HepG2 (cell line): ENCODE results near the gene C2orf42. TPM values are rescaled to one million over a fixed set of nuclear protein-coding genes. Genes with fewer than 3 reads are reported as not detected.

Experiments used
- BORCS8-MEF2B ChIP-seq: sonication (generic); formaldehyde crosslinking; IDR thresholded peaks from 2 replicates; pipeline ENCODE4 v1.8.0; 2022; ENCODE audit warnings: mild to moderate bottlenecking, missing genetic modification reagents
- CERS6 ChIP-seq: sonication (generic); formaldehyde crosslinking; IDR thresholded peaks from 2 replicates; pipeline ENCODE4 v1.5.0; 2020; ENCODE audit warnings: missing genetic modification reagents
- CHCHD3 ChIP-seq: sonication (generic); formaldehyde crosslinking; IDR thresholded peaks from 2 replicates; pipeline ENCODE4 v1.8.0; 2022; ENCODE audit warnings: mild to moderate bottlenecking, missing genetic modification reagents, moderate library complexity
- CREBL2 ChIP-seq: sonication (generic); formaldehyde crosslinking; IDR thresholded peaks from 2 replicates; pipeline ENCODE4 v1.8.1; 2023; ENCODE audit warnings: missing genetic modification reagents, mild to moderate bottlenecking, borderline replicate concordance
- GATAD1 ChIP-seq: IDR thresholded peaks from 2 replicates; pipeline ENCODE4 v1.6.1; 2016; ENCODE audit warnings: missing genetic modification reagents, missing compliant biosample characterization
- HOMEZ ChIP-seq: IDR thresholded peaks from 2 replicates; pipeline ENCODE4 v1.6.1; 2016; ENCODE audit warnings: low read depth
- MAFG ChIP-seq: sonication (generic); formaldehyde crosslinking; IDR thresholded peaks from 2 replicates; pipeline ENCODE4 v1.5.1; 2020; ENCODE audit warnings: mild to moderate bottlenecking, missing genetic modification reagents
- NAIF1 ChIP-seq: sonication (generic); formaldehyde crosslinking; IDR thresholded peaks from 2 replicates; pipeline ENCODE4 v1.5.0; 2020; ENCODE audit warnings: mild to moderate bottlenecking, missing genetic modification reagents, borderline replicate concordance
- NR2C2 ChIP-seq: sonication (generic); formaldehyde crosslinking; IDR thresholded peaks from 2 replicates; pipeline ENCODE4 v1.4.0; 2020; ENCODE audit warnings: missing genetic modification reagents, mild to moderate bottlenecking, moderate library complexity, borderline replicate concordance
- PTBP1 ChIP-seq: fragments of 200-400 bp; formaldehyde crosslinking; IDR thresholded peaks from 2 replicates; pipeline ENCODE4 v1.6.1; 2018; ENCODE audit warnings: low read length, low read depth; ENCODE audit not compliant: poor library complexity, severe bottlenecking
- SIN3A ChIP-seq: IDR thresholded peaks from 2 replicates; pipeline ENCODE4 v1.6.1; 2011; ENCODE audit warnings: low read depth, mild to moderate bottlenecking, control low read depth, low read length, borderline replicate concordance
- SMAD9 ChIP-seq: sonication (generic); formaldehyde crosslinking; IDR thresholded peaks from 2 replicates; pipeline ENCODE4 v1.5.1; 2020; ENCODE audit warnings: mild to moderate bottlenecking, missing genetic modification reagents
- SMC3 ChIP-seq: IDR thresholded peaks from 2 replicates; pipeline ENCODE4 v1.6.1; 2011; ENCODE audit warnings: low read length, improper control_type of control experiment
- SP2 ChIP-seq: sonication (generic); formaldehyde crosslinking; IDR thresholded peaks from 2 replicates; pipeline ENCODE4 v1.5.1; 2020; ENCODE audit warnings: mild to moderate bottlenecking, missing genetic modification reagents
- YEATS2 ChIP-seq: sonication (generic); formaldehyde crosslinking; IDR thresholded peaks from 2 replicates; pipeline ENCODE4 v1.4.0; 2020; ENCODE audit warnings: missing genetic modification reagents, borderline replicate concordance
- ZFAT ChIP-seq: sonication (generic); formaldehyde crosslinking; conservative IDR thresholded peaks from 2 replicates; pipeline ENCODE4 v1.8.1; 2023; ENCODE audit warnings: missing genetic modification reagents, inconsistent platforms
- ZHX1 ChIP-seq: sonication (generic); formaldehyde crosslinking; IDR thresholded peaks from 2 replicates; pipeline ENCODE4 v1.8.1; 2022; ENCODE audit warnings: low read depth, mild to moderate bottlenecking, missing genetic modification reagents
- ZNF292 ChIP-seq: sonication (generic); formaldehyde crosslinking; IDR thresholded peaks from 2 replicates; pipeline ENCODE4 v1.8.1; 2022; ENCODE audit warnings: mild to moderate bottlenecking, low read depth, missing genetic modification reagents, borderline replicate concordance
- ZNF510 ChIP-seq: sonication (generic); formaldehyde crosslinking; IDR thresholded peaks from 2 replicates; pipeline ENCODE4 v1.4.0; 2020; ENCODE audit warnings: low read depth, mild to moderate bottlenecking, missing genetic modification reagents
- ZNF607 ChIP-seq: sonication (generic); formaldehyde crosslinking; IDR thresholded peaks from 2 replicates; pipeline ENCODE4 v1.5.1; 2020; ENCODE audit warnings: missing genetic modification reagents, mild to moderate bottlenecking, borderline replicate concordance
- ZNF644 ChIP-seq: IDR thresholded peaks from 2 replicates; pipeline ENCODE4 v1.6.1; 2016; ENCODE audit warnings: low read depth
- ZNF670 ChIP-seq: sonication (generic); formaldehyde crosslinking; IDR thresholded peaks from 2 replicates; pipeline ENCODE4 v1.8.0; 2022; ENCODE audit warnings: mild to moderate bottlenecking, missing genetic modification reagents, borderline replicate concordance
- ZNF780A ChIP-seq: sonication (generic); formaldehyde crosslinking; IDR thresholded peaks from 2 replicates; pipeline ENCODE4 v1.8.0; 2022; ENCODE audit warnings: mild to moderate bottlenecking, missing genetic modification reagents, moderate library complexity
- ZZZ3 ChIP-seq: sonication (generic); formaldehyde crosslinking; IDR thresholded peaks from 2 replicates; pipeline ENCODE4 v1.4.0; 2020; ENCODE audit warnings: missing genetic modification reagents, mild to moderate bottlenecking, borderline replicate concordance
- polyA plus RNA-seq, 8 experiments: library from polyadenylated mRNA; depleted of rRNA in 3 of 8; stranded (reverse) in 7 of 8; unstranded in 1 of 8; fragments of >200 nt; fragmentation: Illumina TruSeq in 4 of 8; extraction: Trizol in 4 of 8; gene quantifications; 2 replicates each; pipeline versions ENCODE4 v1.2.1 to v1.2.3, GENCODE V29; 2011 to 2016; ENCODE audit warnings: low read depth in 4 of 8, missing spikeins in 1 of 8, mixed read lengths in 1 of 8; ENCODE audit not compliant: insufficient read depth in 1 of 8
- total RNA-seq, 5 experiments: library from RNA; depleted of rRNA; stranded (reverse); fragments of >200 nt; fragmentation: Illumina TruSeq; extraction: Trizol; gene quantifications; 2 replicates each; pipeline ENCODE4 v1.2.3, GENCODE V29; 2016; ENCODE audit warnings: low read depth in 1 of 5
- TF ChIP-seq, protein P1 (sequence below): sonication (generic); formaldehyde crosslinking; IDR thresholded peaks from 2 replicates; pipeline ENCODE4 v1.8.1; 2023; ENCODE audit warnings: mild to moderate bottlenecking, missing genetic modification reagents

Gene C2orf42
- total and polyA plus RNA-seq, 2 of the 13 experiments (the other 11 are each of a cell fraction or from before 2014, with no cell fraction given): 9.3 to 9.9 TPM

GRCh38 chr2:70141212-70141901 is 49.5 kb downstream of the C2orf42 start (continued):
- TF ChIP-seq, protein P1, sequence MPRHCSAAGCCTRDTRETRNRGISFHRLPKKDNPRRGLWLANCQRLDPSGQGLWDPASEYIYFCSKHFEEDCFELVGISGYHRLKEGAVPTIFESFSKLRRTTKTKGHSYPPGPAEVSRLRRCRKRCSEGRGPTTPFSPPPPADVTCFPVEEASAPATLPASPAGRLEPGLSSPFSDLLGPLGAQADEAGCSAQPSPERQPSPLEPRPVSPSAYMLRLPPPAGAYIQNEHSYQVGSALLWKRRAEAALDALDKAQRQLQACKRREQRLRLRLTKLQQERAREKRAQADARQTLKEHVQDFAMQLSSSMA (CRISPR knock-in tag): no peak
- TF ChIP-seq CREBL2 (no peak), GATAD1 (CRISPR knock-in tag) (no peak), BORCS8-MEF2B (CRISPR knock-in tag) (no peak), MAFG (CRISPR knock-in tag) (no peak), ZNF607 (peak; percentile 55; the same call in 1 of the 2 replicates), HOMEZ (CRISPR knock-in tag) (no peak), SMC3 (no peak), ZFAT (CRISPR knock-in tag) (no peak), NAIF1 (CRISPR knock-in tag) (no peak), SIN3A (0 out of 2 replicates have a peak, but pooled peaks have one; percentile 19), SMAD9 (CRISPR knock-in tag) (no peak), ZZZ3 (CRISPR knock-in tag) (no peak), YEATS2 (CRISPR knock-in tag) (no peak), ZNF670 (CRISPR knock-in tag) (no peak), ZNF780A (CRISPR knock-in tag) (no peak), ZHX1 (CRISPR knock-in tag) (peak; percentile 63; the same call in 1 of the 2 replicates), CHCHD3 (no peak), ZNF644 (CRISPR knock-in tag) (no peak), ZNF292 (CRISPR knock-in tag) (no peak), NR2C2 (CRISPR knock-in tag) (no peak), PTBP1 (no peak), SP2 (peak; percentile 10; the same call in 1 of the 2 replicates), CERS6 (CRISPR knock-in tag) (no peak), ZNF510 (no peak)
